ENCODE measurements around the gene TEX30. TPM values are rescaled to one million over a fixed set of nuclear protein-coding genes. Genes with fewer than 3 reads are reported as not detected.

Gene TEX30
- total and polyA plus RNA-seq, 2 donors from 2014 or later, result 9.9 to 22.7 TPM

- Histone ChIP-seq H3K4me1 (ENCODE audit: control insufficient read depth in 2 of 3, insufficient read depth in 2 of 3, low read depth in 1 of 3, low read length in 3 of 3) (peaks cover 0 to 7% (median 0%) of the 10 kb centered on the region in 3 donors), H3K27ac (ENCODE audit: low read depth in 2 of 2, low read length in 2 of 2) (no peak overlapping the region), H3K9me3 (ENCODE audit: control insufficient read depth in 2 of 3, insufficient read depth in 1 of 3, low read length in 3 of 3) (no peaks in the 10 kb centered on the region), H3K4me3 (ENCODE audit: low read length in 3 of 3) (no peak overlapping the region), H3K9ac (ENCODE audit: low read length in 3 of 3) (no peak overlapping the region), H3K36me3 (ENCODE audit: control insufficient read depth in 2 of 3, insufficient read depth in 3 of 3, low read length in 3 of 3) (peaks cover 0 to 6% (median 0%) of the 10 kb centered on the region in 3 donors), H3K27me3 (ENCODE audit: control insufficient read depth, insufficient read depth, low read length) (no peaks in the 10 kb centered on the region)
- intact Hi-C loops (cut with DNase I), result no loop called here
- FAIRE-seq (no peak), DNase-seq (no peak)
- no peak for TF ChIP-seq CTCF (IDR thresholded peaks at IDR 0.05; ENCODE audit: borderline replicate concordance, extremely low read depth, insufficient read depth)
Measured at GRCh38 chr13:102805680-102806079, 32.1 kb upstream of the TEX30 start.

DNA sequence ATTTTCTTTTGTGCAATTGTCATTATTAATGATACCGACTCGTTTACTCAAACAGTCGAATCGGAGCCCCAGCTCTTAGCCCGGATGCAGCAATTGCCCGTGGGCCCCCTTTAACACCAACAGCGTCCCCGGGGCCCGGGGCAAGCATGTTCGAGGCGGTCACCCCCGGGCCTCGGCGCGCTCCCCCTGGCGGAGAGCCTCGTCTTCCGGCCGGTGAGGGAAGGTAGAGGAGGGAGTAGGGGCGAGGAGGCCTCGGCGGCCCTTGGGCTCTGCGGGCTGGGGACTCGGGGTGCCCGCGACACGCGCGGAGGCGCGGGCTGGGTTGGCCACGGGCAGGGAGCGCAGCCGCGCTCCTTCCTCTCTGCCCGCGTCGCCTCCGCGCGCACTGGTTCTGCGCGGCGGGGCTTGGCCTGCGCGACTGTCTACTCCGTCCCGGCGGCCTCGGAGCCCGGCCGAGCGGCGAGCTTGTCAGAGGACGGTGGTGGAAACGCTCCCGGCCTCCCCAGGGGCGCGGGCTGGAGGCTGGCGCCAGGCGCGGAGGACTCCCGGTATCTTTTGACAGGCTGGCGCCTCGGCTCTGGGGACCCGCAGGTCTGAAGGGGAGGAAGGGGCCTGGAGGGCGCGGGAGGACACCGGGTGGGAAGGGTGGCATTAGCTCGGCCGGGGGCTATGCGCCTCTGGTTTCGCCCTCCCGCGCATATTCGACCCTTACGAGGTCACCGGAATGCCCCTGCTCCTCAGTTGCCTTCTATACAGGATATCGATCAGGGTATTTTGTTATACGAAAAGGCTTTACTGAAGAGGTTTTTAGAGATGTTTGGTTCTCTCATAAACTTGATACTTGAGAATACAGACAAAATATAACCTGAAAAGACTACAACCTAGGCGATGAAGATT, 26.8 kb upstream of the TEX30 start:
- H3K27ac ChIP-seq (ENCODE audit: low read depth in 2 of 2, low read length in 2 of 2), result peak overlapping the region; percentile 68 to 76
- intact Hi-C loops (cut with DNase I), result no loop called here
- H3K4me3 ChIP-seq (ENCODE audit: low read length in 3 of 3), result peak overlapping the region; percentile 60 to 90 (median 81)
- H3K27me3 ChIP-seq (ENCODE audit: control insufficient read depth, insufficient read depth, low read length), result no peaks in the 10 kb centered on the region
- H3K9ac ChIP-seq (ENCODE audit: low read length in 3 of 3), result peak overlapping the region; percentile 47 to 77 (median 51)
- peaks cover 0 to 12% (median 0%) of the 10 kb centered on the region in 3 donors for H3K4me1 ChIP-seq (ENCODE audit: control insufficient read depth in 2 of 3, insufficient read depth in 2 of 3, low read depth in 1 of 3, low read length in 3 of 3)
- DNase-seq (peak; percentile 84 to 95 (median 89)), FAIRE-seq (no peak)
- no peaks in the 10 kb centered on the region for H3K9me3 ChIP-seq (ENCODE audit: control insufficient read depth in 2 of 3, insufficient read depth in 1 of 3, low read length in 3 of 3)
- H3K36me3 ChIP-seq (ENCODE audit: control insufficient read depth in 2 of 3, insufficient read depth in 3 of 3, low read length in 3 of 3), result no peaks in the 10 kb centered on the region
- peak; percentile 47 for TF ChIP-seq CTCF (IDR thresholded peaks at IDR 0.05; ENCODE audit: borderline replicate concordance, extremely low read depth, insufficient read depth)

DNA sequence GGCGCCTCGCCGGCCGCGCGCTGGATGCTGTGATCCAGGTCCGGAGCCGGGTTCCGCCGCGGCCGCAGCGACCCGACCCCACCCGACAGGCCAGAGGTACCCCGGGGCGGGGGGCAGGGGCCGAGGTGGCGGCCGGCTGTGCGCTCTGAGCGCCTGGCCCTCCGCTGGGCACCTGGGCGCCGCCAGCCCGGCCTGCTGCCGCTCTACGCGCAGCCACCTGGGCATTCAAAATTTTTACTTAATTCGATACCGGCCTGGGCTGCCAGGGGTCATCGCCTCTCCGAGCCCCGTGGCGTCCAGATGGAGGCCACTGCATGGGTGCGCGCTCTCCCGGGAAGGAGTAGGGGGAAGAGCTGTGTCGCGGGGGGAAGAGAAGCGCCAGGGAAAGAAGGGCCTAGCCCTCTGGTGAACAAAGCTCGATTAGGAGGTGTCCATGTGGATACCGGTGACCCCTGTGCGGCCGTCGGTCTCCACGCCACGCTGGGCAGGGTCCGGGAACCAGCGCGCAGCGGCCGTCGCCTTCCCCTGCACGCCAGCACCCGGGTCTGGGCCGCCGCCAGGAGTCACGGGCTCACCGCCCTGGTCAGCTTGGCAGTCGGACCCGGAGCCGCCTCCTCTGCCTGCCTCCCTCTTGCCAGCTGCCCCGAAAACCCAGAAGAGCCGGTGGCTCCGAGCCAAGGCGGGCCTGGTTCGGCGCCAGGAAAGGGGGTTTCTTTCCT, 26.0 kb upstream of the TEX30 start:
- no peaks in the 10 kb centered on the region for H3K27me3 ChIP-seq (ENCODE audit: control insufficient read depth, insufficient read depth, low read length)
- peaks cover 0 to 12% (median 0%) of the 10 kb centered on the region in 3 donors for H3K4me1 ChIP-seq (ENCODE audit: control insufficient read depth in 2 of 3, insufficient read depth in 2 of 3, low read depth in 1 of 3, low read length in 3 of 3)
- H3K9ac ChIP-seq (ENCODE audit: low read length in 3 of 3), result peak overlapping the region; percentile 47 to 77 (median 51)
- no peaks in the 10 kb centered on the region for H3K36me3 ChIP-seq (ENCODE audit: control insufficient read depth in 2 of 3, insufficient read depth in 3 of 3, low read length in 3 of 3)
- peak overlapping the region; percentile 81 to 90 (median 83) for H3K4me3 ChIP-seq (ENCODE audit: low read length in 3 of 3)
- intact Hi-C loops (cut with DNase I), result no loop called here
- no peaks in the 10 kb centered on the region for H3K9me3 ChIP-seq (ENCODE audit: control insufficient read depth in 2 of 3, insufficient read depth in 1 of 3, low read length in 3 of 3)
- no peak for TF ChIP-seq CTCF (IDR thresholded peaks at IDR 0.05; ENCODE audit: borderline replicate concordance, extremely low read depth, insufficient read depth)
- peak overlapping the region; percentile 68 to 76 for H3K27ac ChIP-seq (ENCODE audit: low read depth in 2 of 2, low read length in 2 of 2)
- DNase-seq (peak in 3 of 5 donors; percentile 39 to 81 (median 39)), FAIRE-seq (no peak)
